SK-N-SH (cell line): ENCODE results near the gene PEF1.

Experiments used
- CTCF ChIP-seq: fragments of 200-600 bp; sonication (generic); IDR thresholded peaks from 2 replicates; pipeline ENCODE4 v1.6.1; 2017; ENCODE audit warnings: antibody characterized with exemption, mild to moderate bottlenecking, moderate library complexity
- ELF1 ChIP-seq: IDR thresholded peaks from 2 replicates; pipeline ENCODE4 v1.4.0; 2012
- EP300 ChIP-seq, 2 experiments: IDR thresholded peaks; 2 replicates each; pipeline versions ENCODE4 v1.4.0 to v1.6.1; 2012; ENCODE audit warnings: borderline replicate concordance in 1 of 2, low read depth in 1 of 2, low read length in 1 of 2
- MXI1 ChIP-seq: IDR thresholded peaks from 2 replicates; pipeline ENCODE4 v1.6.1; 2012; ENCODE audit warnings: mild to moderate bottlenecking, low read depth, low read length, improper control_type of control experiment
- POLR2AphosphoS5 ChIP-seq: IDR thresholded peaks from 2 replicates; pipeline ENCODE4 v1.6.1; 2012; ENCODE audit warnings: low read depth, low read length
- RAD21 ChIP-seq: IDR thresholded peaks from 2 replicates; pipeline ENCODE4 v1.6.1; 2012; ENCODE audit warnings: mild to moderate bottlenecking, low read length
- SMC3 ChIP-seq: IDR thresholded peaks from 2 replicates; pipeline ENCODE4 v1.6.1; 2012; ENCODE audit warnings: low read depth, low read length, improper control_type of control experiment
- TAF1 ChIP-seq: IDR thresholded peaks from 2 replicates; pipeline ENCODE4 v1.6.1; 2012; ENCODE audit warnings: low read depth, mild to moderate bottlenecking, low read length, moderate library complexity, borderline replicate concordance
- TEAD4 ChIP-seq: IDR thresholded peaks from 2 replicates; pipeline ENCODE4 v1.4.0; 2012; ENCODE audit warnings: mild to moderate bottlenecking, borderline replicate concordance; ENCODE audit not compliant: insufficient read depth

- TF ChIP-seq CTCF (no peak), SMC3 (no peak), POLR2AphosphoS5 (no peak), MXI1 (no peak), EP300 (IDR thresholded peaks at IDR 0.05; ENCODE audit: borderline replicate concordance in 1 of 2, low read depth in 1 of 2, low read length in 1 of 2) (no peak), TEAD4 (no peak), ELF1 (no peak), RAD21 (no peak), TAF1 (no peak)
Observed at GRCh38 chr1:31626223-31627207, 18.2 kb downstream of the PEF1 start.
